Keratinocyte (primary cell): ENCODE measurements around the gene GAREM1. TPM values are rescaled to one million over a fixed set of nuclear protein-coding genes. Genes with fewer than 3 reads are reported as not detected.

Source experiments
- DNase-seq: peaks from one replicate; pipeline ENCODE4 v3.0.0-alpha.2; 2011; ENCODE audit warnings: low read depth, missing footprints, low spot score
- FAIRE-seq: peaks from 2 replicates; lab custom pipeline; 2011; peaks lifted over from hg19 to GRCh38; lab: Jason Lieb, UNC
- H2AFZ ChIP-seq: 2 replicates; pipeline ENCODE4 v1.6.0; 2012; ENCODE audit warnings: low read length, control low read depth, inconsistent platforms; ENCODE audit not compliant: control insufficient read depth
- H3K27ac ChIP-seq: 2 replicates; pipeline ENCODE4 v1.5.1; 2011; ENCODE audit warnings: low read length; ENCODE audit not compliant: control insufficient read depth, insufficient read depth
- H3K27me3 ChIP-seq: 3 replicates; pipeline ENCODE4 v1.6.0; 2011; ENCODE audit warnings: low read length; ENCODE audit not compliant: control insufficient read depth, insufficient read depth; ENCODE audit errors: extremely low read depth
- H3K36me3 ChIP-seq, 2 experiments: 2 replicates in 1 of 2; 3 replicates in 1 of 2; pipeline ENCODE4 v1.5.1; 2011; ENCODE audit warnings: low read length in 2 of 2, mild to moderate bottlenecking in 1 of 2; ENCODE audit not compliant: control insufficient read depth in 2 of 2, insufficient read depth in 2 of 2; ENCODE audit errors: extremely low read depth in 1 of 2
- H3K4me1 ChIP-seq: 3 replicates; pipeline ENCODE4 v1.5.1; 2011; ENCODE audit warnings: low read length; ENCODE audit not compliant: control insufficient read depth, insufficient read depth; ENCODE audit errors: extremely low read depth
- H3K4me2 ChIP-seq: 3 replicates; pipeline ENCODE4 v1.6.0; 2011; ENCODE audit warnings: low read depth, low read length; ENCODE audit not compliant: control insufficient read depth, insufficient read depth; ENCODE audit errors: extremely low read depth
- H3K4me3 ChIP-seq, 3 experiments: fragments of 200-600 bp in 1 of 3; sonication (generic) in 1 of 3; 2 replicates in 2 of 3; 3 replicates in 1 of 3; pipeline ENCODE4 v1.5.1; 2011 to 2016; ENCODE audit warnings: low read length in 3 of 3, mild to moderate bottlenecking in 3 of 3, control low read depth in 2 of 3, inconsistent platforms in 1 of 3, low read depth in 1 of 3, mixed read lengths in 1 of 3, mixed run types in 1 of 3, moderate library complexity in 1 of 3; ENCODE audit not compliant: control insufficient read depth in 2 of 3, insufficient read depth in 2 of 3; ENCODE audit errors: extremely low read depth in 1 of 3
- H3K79me2 ChIP-seq: 2 replicates; pipeline ENCODE4 v1.6.0; 2012; ENCODE audit warnings: low read length; ENCODE audit not compliant: control insufficient read depth, insufficient read depth
- H3K9ac ChIP-seq: 3 replicates; pipeline ENCODE4 v1.6.0; 2011; ENCODE audit warnings: low read length; ENCODE audit not compliant: control insufficient read depth, insufficient read depth; ENCODE audit errors: extremely low read depth
- H3K9me1 ChIP-seq: 3 replicates; pipeline ENCODE4 v1.6.0; 2011; ENCODE audit warnings: low read length; ENCODE audit not compliant: control insufficient read depth, insufficient read depth; ENCODE audit errors: extremely low read depth
- H3K9me3 ChIP-seq: 2 replicates; pipeline ENCODE4 v1.5.1; 2012; ENCODE audit warnings: low read depth, low read length; ENCODE audit not compliant: control insufficient read depth
- H4K20me1 ChIP-seq: 3 replicates; pipeline ENCODE4 v1.6.0; 2011; ENCODE audit warnings: low read length; ENCODE audit not compliant: control insufficient read depth, insufficient read depth; ENCODE audit errors: extremely low read depth
- EZH2 ChIP-seq: IDR thresholded peaks from one replicate; pipeline ENCODE4 v1.6.1; 2012; ENCODE audit warnings: inconsistent platforms, mild to moderate bottlenecking, low read length, moderate library complexity
- dilution Hi-C: fragments of 300-500 bp; cut with MboI; formaldehyde crosslinking; loops from one replicate; pipeline ENCODE4 v1.7.0; 2020; ENCODE audit warnings: low sequenced_read_pairs; ENCODE audit not compliant: extremely low pct_ligation_motif_present
- polyA plus RNA-seq, 5 experiments: library from polyadenylated mRNA; depleted of rRNA in 3 of 5; stranded (reverse) in 3 of 5; stranded (forward) in 1 of 5; unstranded in 1 of 5; fragments of >200 nt; gene quantifications; 1 replicate in 1 of 5; 2 replicates in 3 of 5; 3 replicates in 1 of 5; pipeline versions ENCODE4 v1.2.1 to v1.2.3, GENCODE V29; 2011 to 2012; ENCODE audit warnings: missing spikeins in 2 of 5, low read depth in 1 of 5, low replicate concordance in 1 of 5
- TF ChIP-seq, protein P1 (sequence below), 3 experiments: IDR thresholded peaks in 1 of 3; conservative IDR thresholded peaks in 1 of 3; optimal IDR thresholded peaks in 1 of 3; 2 replicates in 2 of 3; 3 replicates in 1 of 3; pipeline versions ENCODE3 to v1.5.1; 2011; ENCODE audit warnings: low read length in 3 of 3, mild to moderate bottlenecking in 3 of 3, moderate library complexity in 2 of 3, control low read depth in 1 of 3, inconsistent platforms in 1 of 3; ENCODE audit not compliant: insufficient read depth in 2 of 3; ENCODE audit errors: extremely low read depth in 1 of 3

GAREM1 gene
- polyA plus RNA-seq, 1 donor (not counting 4 experiments of a cell fraction or from before 2014, with no cell fraction given): 3.8 TPM

DNA sequence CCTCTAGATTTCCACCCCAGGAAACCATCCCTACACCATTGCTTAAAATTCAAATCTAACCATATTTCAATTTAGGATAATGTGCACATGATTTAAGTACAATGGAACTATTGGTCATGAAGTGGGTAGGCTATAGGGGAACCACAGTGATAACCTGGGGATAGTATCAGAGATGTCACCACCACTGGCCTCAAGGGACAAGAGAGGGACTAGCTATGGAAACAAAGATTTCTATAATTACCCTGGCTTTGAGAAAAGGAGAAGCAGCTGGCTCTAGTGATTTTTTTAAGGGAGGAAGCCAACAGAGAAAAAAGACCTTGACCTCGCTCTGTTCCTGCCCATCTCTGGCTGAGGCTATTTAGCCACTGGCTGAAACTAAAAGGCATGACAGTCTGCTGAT lies 148.9 kb downstream of the GAREM1 start:
- no peak for FAIRE-seq
- H2AFZ ChIP-seq: no peak overlapping the region
- no peaks in the 10 kb centered on the region for H3K9me1 ChIP-seq
- TF ChIP-seq EZH2: no peak
- TF ChIP-seq, protein P1, sequence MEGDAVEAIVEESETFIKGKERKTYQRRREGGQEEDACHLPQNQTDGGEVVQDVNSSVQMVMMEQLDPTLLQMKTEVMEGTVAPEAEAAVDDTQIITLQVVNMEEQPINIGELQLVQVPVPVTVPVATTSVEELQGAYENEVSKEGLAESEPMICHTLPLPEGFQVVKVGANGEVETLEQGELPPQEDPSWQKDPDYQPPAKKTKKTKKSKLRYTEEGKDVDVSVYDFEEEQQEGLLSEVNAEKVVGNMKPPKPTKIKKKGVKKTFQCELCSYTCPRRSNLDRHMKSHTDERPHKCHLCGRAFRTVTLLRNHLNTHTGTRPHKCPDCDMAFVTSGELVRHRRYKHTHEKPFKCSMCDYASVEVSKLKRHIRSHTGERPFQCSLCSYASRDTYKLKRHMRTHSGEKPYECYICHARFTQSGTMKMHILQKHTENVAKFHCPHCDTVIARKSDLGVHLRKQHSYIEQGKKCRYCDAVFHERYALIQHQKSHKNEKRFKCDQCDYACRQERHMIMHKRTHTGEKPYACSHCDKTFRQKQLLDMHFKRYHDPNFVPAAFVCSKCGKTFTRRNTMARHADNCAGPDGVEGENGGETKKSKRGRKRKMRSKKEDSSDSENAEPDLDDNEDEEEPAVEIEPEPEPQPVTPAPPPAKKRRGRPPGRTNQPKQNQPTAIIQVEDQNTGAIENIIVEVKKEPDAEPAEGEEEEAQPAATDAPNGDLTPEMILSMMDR (optimal IDR thresholded peaks at IDR 0.05 in 1 of 3, IDR thresholded peaks at IDR 0.05 in 1 of 3, conservative IDR thresholded peaks at IDR 0.05 in 1 of 3; ENCODE audit: extremely low read depth in 1 of 3, insufficient read depth in 2 of 3, low read length in 3 of 3): no peak
- no peak overlapping the region for H3K27ac ChIP-seq
- no peak for DNase-seq
- no peak overlapping the region for H3K4me2 ChIP-seq
- H3K9me3 ChIP-seq: no peaks in the 10 kb centered on the region
- no peaks in the 10 kb centered on the region for H3K27me3 ChIP-seq
- H3K9ac ChIP-seq: no peak overlapping the region
- H3K4me3 ChIP-seq: no peak overlapping the region
- peaks cover 5% of the 10 kb centered on the region for H3K4me1 ChIP-seq
- H4K20me1 ChIP-seq: no peaks in the 10 kb centered on the region
- no peaks in the 10 kb centered on the region for H3K36me3 ChIP-seq
- no peaks in the 10 kb centered on the region for H3K79me2 ChIP-seq
- dilution Hi-C loops: no loop called here

DNA sequence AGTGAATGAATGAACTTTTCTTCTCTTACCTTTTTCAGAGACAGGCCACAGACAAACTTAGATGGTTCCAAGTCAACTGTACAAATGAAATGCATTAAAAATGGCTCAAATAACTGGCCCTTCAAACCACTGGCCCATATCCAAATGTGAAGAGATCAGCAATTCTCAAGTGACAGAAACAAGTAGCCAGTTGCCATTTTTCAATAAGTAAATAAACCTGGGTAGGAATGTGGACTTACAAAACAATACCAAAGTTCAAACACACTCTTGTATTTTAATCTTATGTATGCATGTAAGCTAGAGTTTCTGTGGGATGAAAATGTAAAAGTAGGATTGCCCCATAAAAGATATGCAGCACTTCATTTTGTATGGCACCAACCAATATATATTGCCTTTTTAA lies 151.6 kb downstream of the GAREM1 start:
- no peak for FAIRE-seq
- Histone ChIP-seq H4K20me1 (no peaks in the 10 kb centered on the region), H3K36me3 (no peaks in the 10 kb centered on the region), H3K79me2 (no peaks in the 10 kb centered on the region), H2AFZ (no peak overlapping the region), H3K9me1 (no peaks in the 10 kb centered on the region), H3K4me2 (no peak overlapping the region), H3K27me3 (no peaks in the 10 kb centered on the region), H3K9me3 (no peaks in the 10 kb centered on the region), H3K4me3 (no peak overlapping the region), H3K27ac (no peak overlapping the region), H3K9ac (no peak overlapping the region), H3K4me1 (peaks cover 5% of the 10 kb centered on the region)
- DNase-seq: no peak
- no peak for TF ChIP-seq EZH2
- TF ChIP-seq, protein P1 (optimal IDR thresholded peaks at IDR 0.05 in 1 of 3, IDR thresholded peaks at IDR 0.05 in 1 of 3, conservative IDR thresholded peaks at IDR 0.05 in 1 of 3; ENCODE audit: extremely low read depth in 1 of 3, insufficient read depth in 2 of 3, low read length in 3 of 3): no peak
- dilution Hi-C loops: no loop called here
